Activated CD8-positive, alpha-beta memory T cell treated with anti-CD3 and anti-CD28 coated beads, Interleukin-2, amount 50 U/mL, for 4 hours (primary cell): ENCODE measurements around the gene SCYL3.
A peak's percentile ranks its signal among the peaks of the same experiment; 100 is the strongest.
"Not testable (repeated sequence)": the region's sequence is repeated elsewhere in the genome, so short reads cannot be mapped to it uniquely, and the experiment has no call there.

ENCODE experiments used
- DNase-seq: peaks from one replicate; pipeline ENCODE4 v3.0.0-alpha.2; 2020

Gene SCYL3, protein sequence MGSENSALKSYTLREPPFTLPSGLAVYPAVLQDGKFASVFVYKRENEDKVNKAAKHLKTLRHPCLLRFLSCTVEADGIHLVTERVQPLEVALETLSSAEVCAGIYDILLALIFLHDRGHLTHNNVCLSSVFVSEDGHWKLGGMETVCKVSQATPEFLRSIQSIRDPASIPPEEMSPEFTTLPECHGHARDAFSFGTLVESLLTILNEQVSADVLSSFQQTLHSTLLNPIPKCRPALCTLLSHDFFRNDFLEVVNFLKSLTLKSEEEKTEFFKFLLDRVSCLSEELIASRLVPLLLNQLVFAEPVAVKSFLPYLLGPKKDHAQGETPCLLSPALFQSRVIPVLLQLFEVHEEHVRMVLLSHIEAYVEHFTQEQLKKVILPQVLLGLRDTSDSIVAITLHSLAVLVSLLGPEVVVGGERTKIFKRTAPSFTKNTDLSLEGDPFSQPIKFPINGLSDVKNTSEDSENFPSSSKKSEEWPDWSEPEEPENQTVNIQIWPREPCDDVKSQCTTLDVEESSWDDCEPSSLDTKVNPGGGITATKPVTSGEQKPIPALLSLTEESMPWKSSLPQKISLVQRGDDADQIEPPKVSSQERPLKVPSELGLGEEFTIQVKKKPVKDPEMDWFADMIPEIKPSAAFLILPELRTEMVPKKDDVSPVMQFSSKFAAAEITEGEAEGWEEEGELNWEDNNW

GRCh38 chr1:169893645-169894423 is at the start of gene SCYL3:
Gene SCYL3 (minus strand): TSS chr1:169893896. CDS start chr1:169888840, 5,056 bp downstream.
- DNase-seq = peak; percentile 85

DNA sequence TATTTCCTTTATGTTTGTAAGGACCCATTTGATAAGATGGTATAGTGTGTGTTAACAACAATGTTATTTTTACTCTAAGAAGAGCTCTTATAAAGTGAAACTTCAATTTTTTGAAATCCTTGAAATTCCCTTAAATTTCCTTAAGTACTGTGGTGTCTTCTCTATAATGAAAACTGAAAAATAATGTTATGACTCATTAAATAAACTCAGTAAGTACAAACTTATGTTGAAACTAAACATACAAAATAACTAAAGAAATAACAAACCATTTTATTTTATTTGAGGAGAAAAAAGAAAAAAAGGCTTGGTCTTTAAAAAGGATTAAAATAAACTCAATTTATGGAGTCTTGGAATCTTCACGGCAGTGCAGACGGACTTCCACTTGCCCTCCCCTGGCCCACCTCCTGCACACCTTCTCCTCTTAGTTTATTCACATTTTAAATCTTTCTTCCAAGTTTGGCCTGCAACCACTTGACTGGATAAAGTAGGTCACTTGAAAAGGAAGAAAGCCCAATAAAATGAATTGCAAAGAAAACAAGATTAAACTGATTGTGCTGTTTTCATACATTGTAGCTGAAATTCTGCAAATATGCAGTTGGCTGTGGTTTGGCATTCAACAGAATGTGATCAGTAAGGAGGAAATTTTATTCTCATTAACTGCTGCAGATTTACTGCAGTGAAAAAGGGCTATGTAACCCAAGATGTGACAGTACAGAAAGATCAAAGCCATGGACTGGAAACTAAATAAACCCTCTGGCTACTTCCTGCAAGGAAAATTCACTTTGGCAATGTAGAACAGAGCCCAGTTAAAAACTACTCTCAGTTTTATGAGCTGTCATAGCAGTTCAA is 48.5 kb upstream of the SCYL3 start:
- DNase-seq = no peak

- DNase-seq = no peak
Observed at GRCh38 chr1:169933984-169934725, 40.5 kb upstream of the SCYL3 start.

DNA sequence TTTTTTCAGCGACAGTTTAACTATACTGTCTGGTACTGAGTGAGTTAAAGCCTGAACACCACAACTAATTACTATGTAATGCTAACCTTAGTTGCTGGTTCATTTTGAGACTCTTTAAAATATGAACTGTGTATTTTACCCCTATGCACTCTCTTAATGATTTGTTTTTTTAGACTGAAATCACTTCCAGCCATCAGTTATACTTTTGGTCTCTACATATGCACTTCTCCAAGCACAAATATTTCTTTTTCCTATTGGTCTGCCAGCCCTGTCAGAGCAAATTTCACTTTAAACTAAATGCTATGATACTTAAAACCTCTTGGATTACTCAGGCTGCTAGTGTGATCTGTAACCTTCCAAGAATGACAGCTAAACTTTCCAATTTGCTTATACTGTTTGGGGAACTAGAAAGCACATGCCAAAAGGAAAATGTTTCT is 38.1 kb upstream of the SCYL3 start:
- no peak for DNase-seq

DNA sequence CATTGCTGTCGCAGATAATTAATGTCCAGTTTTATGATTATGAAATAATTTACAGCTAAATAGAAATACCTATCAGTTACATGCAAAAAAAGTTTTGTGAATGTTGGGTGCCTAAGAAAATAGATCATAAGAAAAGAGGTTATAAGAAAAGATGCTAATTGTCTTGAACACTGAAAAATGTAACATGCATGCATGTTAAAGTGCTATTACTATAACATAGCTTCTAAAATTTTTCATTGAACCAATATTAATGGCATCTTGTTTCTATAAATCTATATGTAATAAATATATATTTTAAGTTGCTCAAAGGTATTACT is 35.5 kb upstream of the SCYL3 start:
- DNase-seq = no peak

- DNase-seq = no peak
Observed at GRCh38 chr1:169928438-169929209, 34.9 kb upstream of the SCYL3 start.

- DNase-seq = no peak
Observed at GRCh38 chr1:169925505-169926482, 32.1 kb upstream of the SCYL3 start.

DNA sequence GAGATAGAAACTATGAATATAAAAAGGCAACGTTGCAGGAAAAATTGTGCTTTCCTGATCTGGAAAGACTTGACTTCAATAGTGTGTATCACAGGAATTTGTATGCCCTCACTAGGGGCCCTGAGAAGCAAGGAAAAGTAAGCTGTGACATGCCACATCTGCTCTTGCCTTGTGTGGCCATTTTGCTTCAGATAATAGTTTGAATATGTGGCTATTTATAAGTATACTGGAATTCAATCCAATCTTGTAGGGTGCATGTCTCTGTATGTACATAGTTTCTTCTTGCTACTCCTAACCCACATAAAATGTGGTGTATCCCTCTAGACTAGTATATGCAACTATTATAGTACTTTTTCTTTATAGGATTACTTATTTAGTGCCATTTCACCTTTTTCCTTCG is 31.1 kb upstream of the SCYL3 start:
- DNase-seq = no peak

DNA sequence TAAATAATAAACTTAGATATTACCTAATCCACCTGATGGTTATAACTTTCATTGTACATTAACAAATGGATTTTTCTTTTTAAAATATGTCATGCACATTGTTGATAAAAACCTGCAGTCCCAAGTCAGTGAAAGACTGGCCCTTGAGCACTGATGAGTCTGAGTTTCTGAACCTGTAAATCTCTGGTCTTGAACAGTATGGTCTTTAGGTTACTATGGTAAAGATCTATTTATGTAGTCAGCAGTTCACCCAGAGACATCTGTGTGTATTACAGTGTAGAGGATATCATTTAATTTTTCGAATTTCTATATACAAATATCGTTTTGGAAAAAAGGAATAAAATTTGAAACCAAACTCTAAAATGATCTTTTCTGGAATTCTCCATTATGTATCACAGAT is 30.4 kb upstream of the SCYL3 start:
- no peak for DNase-seq

GRCh38 chr1:169921080-169921479 is 27.4 kb upstream of the SCYL3 start:
- no peak for DNase-seq

- no peak for DNase-seq
Observed at GRCh38 chr1:169918927-169919326, 25.2 kb upstream of the SCYL3 start.

GRCh38 chr1:169918220-169918619 is 24.5 kb upstream of the SCYL3 start:
- DNase-seq = not testable (repeated sequence)

DNA sequence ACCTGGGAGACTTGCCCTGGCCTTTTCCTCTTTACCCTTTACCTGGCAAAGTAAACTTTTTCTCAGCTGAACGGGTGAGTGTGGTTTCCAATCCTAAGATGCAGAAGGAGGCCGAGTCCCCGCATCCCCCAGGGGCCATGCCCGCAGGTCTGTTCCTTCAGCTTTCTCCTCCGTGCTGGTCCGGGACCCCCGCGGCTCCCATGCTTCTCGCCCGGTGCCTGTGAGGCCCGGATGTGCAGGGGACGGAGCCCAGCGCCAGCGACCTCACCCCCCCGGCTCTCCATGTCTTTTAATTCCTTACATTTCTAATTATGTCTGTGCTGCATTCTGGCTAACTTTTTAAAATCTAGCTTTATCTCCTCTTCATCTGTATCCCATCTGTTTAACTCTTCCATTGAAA is 21.5 kb upstream of the SCYL3 start:
- DNase-seq = no peak

DNA sequence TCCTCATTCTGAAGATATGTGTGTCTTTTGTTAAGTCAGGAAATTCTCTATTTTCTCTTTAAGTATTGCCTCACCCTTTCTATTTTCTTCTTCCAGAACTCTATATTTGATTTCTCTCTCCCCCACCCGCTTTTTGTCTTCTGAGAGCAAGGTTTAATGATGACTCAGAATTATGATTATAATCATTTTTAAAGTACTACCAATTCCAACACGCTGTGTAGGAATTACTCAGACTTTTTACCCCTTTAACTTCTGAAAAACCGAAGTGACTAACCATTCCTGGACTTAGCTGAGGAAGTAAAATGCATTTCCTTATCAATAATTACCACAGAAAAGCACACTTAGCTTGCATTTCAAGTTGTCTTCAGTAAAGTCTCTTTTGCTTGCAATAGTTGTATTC is 20.8 kb upstream of the SCYL3 start:
- DNase-seq = no peak

DNA sequence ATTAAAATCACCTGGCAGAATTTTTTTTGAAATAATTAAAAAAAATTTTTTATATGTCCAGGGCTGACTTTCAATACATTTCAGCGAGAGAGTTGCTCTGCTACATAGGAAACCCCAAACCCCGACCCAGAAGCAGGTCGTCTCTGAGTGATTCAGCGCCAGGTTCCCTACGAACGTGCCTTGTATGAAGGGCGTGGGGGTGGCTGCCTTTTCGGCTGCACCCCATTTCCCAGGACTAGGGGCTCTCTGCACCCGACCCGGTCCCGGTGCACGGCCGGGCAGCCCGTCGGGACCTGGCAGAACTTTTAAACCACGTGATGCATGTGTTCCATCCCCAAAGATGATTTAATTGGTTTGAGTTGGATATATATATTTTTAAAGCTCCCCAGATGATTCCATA is 15.8 kb upstream of the SCYL3 start:
- no peak for DNase-seq

- no peak for DNase-seq
Observed at GRCh38 chr1:169906938-169907337, 13.2 kb upstream of the SCYL3 start.

GRCh38 chr1:169904834-169905233 is 11.1 kb upstream of the SCYL3 start:
- DNase-seq = no peak

DNA sequence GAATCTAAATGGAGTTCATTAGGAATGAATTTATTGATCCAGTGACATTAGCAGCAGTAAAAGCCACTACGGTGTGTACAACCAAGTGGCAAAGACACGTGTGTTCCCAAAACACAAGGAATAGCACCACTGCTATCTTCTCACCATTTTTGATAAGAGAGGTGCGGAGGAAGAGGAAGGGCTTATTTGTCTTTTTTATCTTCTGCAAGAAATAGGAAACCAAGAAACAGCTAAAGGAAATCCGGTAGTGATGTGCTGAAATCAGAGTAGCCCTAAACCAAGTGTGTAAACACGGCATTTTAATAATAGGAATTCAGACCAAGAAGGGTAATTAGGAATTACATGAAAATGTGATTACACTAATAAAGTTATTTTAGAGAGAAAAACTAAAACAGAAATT is 9.1 kb upstream of the SCYL3 start:
- DNase-seq = no peak

DNA sequence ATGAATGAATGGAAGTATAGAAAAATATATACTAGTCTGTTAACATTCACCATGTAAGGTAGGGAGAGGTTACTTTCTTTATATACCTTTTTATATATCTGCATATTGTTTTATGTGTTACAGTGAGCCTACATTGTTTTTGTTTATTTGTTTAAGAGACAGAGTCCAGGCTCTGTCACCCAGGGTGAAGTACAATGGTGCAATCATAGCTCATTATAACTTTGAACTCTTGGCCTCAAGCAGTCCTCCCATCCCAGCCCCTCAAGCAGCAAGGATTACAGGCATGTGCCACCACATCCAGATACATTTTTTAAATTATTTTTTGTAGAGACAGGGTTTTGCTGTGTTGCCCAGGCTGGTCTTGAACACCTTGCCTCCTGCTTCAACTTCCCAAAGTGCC is 7.4 kb upstream of the SCYL3 start:
- DNase-seq = no peak

GRCh38 chr1:169900571-169900970 is 6.9 kb upstream of the SCYL3 start:
- DNase-seq = no peak
